ENCODE measurements around the gene ACOT11. TPM values are rescaled to one million over a fixed set of nuclear protein-coding genes. Genes with fewer than 3 reads are reported as not detected.

ACOT11 gene
- total RNA-seq, 2 experiments from 2014 or later = 0.50 to 0.91 TPM

- ChIA-PET POLR2A (no interaction called here), CTCF (no interaction called here)
- Histone ChIP-seq H3K36me3 (ENCODE audit: insufficient read depth, low read length) (no peaks in the 10 kb centered on the region), H3K27ac (ENCODE audit: low read depth in 1 of 2, low read length in 2 of 2) (no peak overlapping the region), H3K9me3 (ENCODE audit: control insufficient read depth in 1 of 2, insufficient read depth in 1 of 2, low read length in 2 of 2) (peaks cover 0 to 4% of the 10 kb centered on the region in 2 experiments), H3K4me3 (ENCODE audit: low read length) (no peak overlapping the region), H3K27me3 (ENCODE audit: control insufficient read depth in 1 of 2, insufficient read depth in 2 of 2, low read length in 2 of 2) (no peaks in the 10 kb centered on the region), H3K4me1 (ENCODE audit: insufficient read depth, low read length) (no peaks in the 10 kb centered on the region)
- Mint-ChIP-seq H3K27me3 (no peaks in the 10 kb centered on the region), H3K9me3 (peaks cover 3% of the 10 kb centered on the region), H3K27ac (no peak overlapping the region), H3K4me3 (no peak overlapping the region), H3K4me1 (ENCODE audit: low read depth) (no peaks in the 10 kb centered on the region), H3K36me3 (ENCODE audit: low read depth) (no peaks in the 10 kb centered on the region)
- TF ChIP-seq CTCF (IDR thresholded peaks at IDR 0.05) = no peak
- intact Hi-C loops (cut with DNase I, micrococcal nuclease) = no loop called here
- DNase-seq (no peak), ATAC-seq (ENCODE audit: poor library complexity) (no peak)
These were observed 110.3 kb downstream of the ACOT11 start for GRCh38 chr1:54658164-54658913.

Other genes with a start within 250 kb of the ACOT11 start
- 10 to 100 TPM; 50.6 to 52.4 TPM for gene SSBP3, start 141.8 kb upstream of the ACOT11 start, total RNA-seq
- gene FAM151A, start 75.3 kb downstream of the ACOT11 start, total RNA-seq = not detected
- gene MROH7, start 93.6 kb downstream of the ACOT11 start, total RNA-seq = under 1 TPM; 0.14 to 0.19 TPM
- gene TTC4, start 167.6 kb downstream of the ACOT11 start, total RNA-seq = 1 to 10 TPM; 7.3 to 7.6 TPM
- gene PARS2, start 216.3 kb downstream of the ACOT11 start, total RNA-seq = not detected